ENCODE measurements around the gene C7orf33. TPM values are rescaled to one million over a fixed set of nuclear protein-coding genes. Genes with fewer than 3 reads are reported as not detected.

Gene C7orf33
- total and polyA plus RNA-seq, 2 of the 8 experiments (the other 6 are each of a cell fraction or from before 2014, with no cell fraction given): not detected

GRCh38 chr7:148622887-148623585, 32.5 kb downstream of the C7orf33 start:
- FAIRE-seq (no peak), DNase-seq (ENCODE audit: low read depth in 1 of 2, low spot score in 2 of 2) (no peak)
- H3K56ac ChIP-seq (replicated peaks; ENCODE audit: insufficient read length, low read depth, low read length): no peak overlapping the region
- POLR2A ChIA-PET (ENCODE audit: partially characterized antibody): interaction anchor here (1.5 kb wide), 1 partner anchor 12 kb away, joined by 6 read pairs; no protein-coding TSS in a partner anchor
- no peak overlapping the region for H3K9ac ChIP-seq (replicated peaks in 1 of 4; ENCODE audit: extremely low read depth in 1 of 4, low read depth in 3 of 4, low read length in 3 of 4)
- 85% methylated on average over 8 of the region's 8 CpGs; no CpG with 5 or more reads in 1 of the 2 experiments for WGBS, 2 experiments (ENCODE audit: extremely low coverage in 1 of 2, insufficient coverage in 1 of 2, insufficient read length in 1 of 2, insufficient replicate concordance in 2 of 2, low coverage in 1 of 2, low lambda C conversion rate in 2 of 2, missing lambda C conversion rate in 1 of 2)
- H4K8ac ChIP-seq (ENCODE audit: extremely low read depth, insufficient read depth, low read length): no peak overlapping the region
- H2BK20ac ChIP-seq (ENCODE audit: low read length): no peak overlapping the region
- H3K79me1 ChIP-seq (ENCODE audit: low read depth, low read length): no peaks in the 10 kb centered on the region
- H3K79me2 ChIP-seq (ENCODE audit: control insufficient read depth in 1 of 2, insufficient read depth in 2 of 2, low read length in 2 of 2): no peaks in the 10 kb centered on the region
- no peak overlapping the region for H3K23ac ChIP-seq (ENCODE audit: insufficient read length)
- H3K4ac ChIP-seq (replicated peaks; ENCODE audit: insufficient read length, low read depth, low read length): no peak overlapping the region
- TF ChIP-seq ZNF274 (IDR thresholded peaks at IDR 0.05; ENCODE audit: borderline replicate concordance, extremely low read depth, low read length) (no peak), HDAC2 (IDR thresholded peaks at IDR 0.05; ENCODE audit: borderline replicate concordance in 1 of 2, low read depth in 2 of 2, low read length in 2 of 2) (no peak), KDM4A (IDR thresholded peaks at IDR 0.05; ENCODE audit: low read depth, low read length, severe bottlenecking) (no peak), FOSL1 (IDR thresholded peaks at IDR 0.05; ENCODE audit: insufficient read depth, low read depth, low read length) (no peak), CBX5 (IDR thresholded peaks at IDR 0.05; ENCODE audit: low read depth, low read length) (no peak), SIRT6 (IDR thresholded peaks at IDR 0.05; ENCODE audit: low read length) (no peak), GABPA (IDR thresholded peaks at IDR 0.05; ENCODE audit: borderline replicate concordance, insufficient read depth, low read length) (no peak), TCF12 (IDR thresholded peaks at IDR 0.05; ENCODE audit: low read depth, low read length) (no peak), JUN (IDR thresholded peaks at IDR 0.05; ENCODE audit: low read depth, low read length) (no peak), SP1 (IDR thresholded peaks at IDR 0.05; ENCODE audit: low read depth, low read length) (no peak), MAFK (IDR thresholded peaks at IDR 0.05; ENCODE audit: low read depth, low read length) (no peak)
- TF ChIP-seq, protein P1, sequence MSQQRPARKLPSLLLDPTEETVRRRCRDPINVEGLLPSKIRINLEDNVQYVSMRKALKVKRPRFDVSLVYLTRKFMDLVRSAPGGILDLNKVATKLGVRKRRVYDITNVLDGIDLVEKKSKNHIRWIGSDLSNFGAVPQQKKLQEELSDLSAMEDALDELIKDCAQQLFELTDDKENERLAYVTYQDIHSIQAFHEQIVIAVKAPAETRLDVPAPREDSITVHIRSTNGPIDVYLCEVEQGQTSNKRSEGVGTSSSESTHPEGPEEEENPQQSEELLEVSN (IDR thresholded peaks at IDR 0.05): no peak
- no peak overlapping the region for H3K18ac ChIP-seq (ENCODE audit: extremely low read depth, low read length)
- no peak overlapping the region for H2BK12ac ChIP-seq (ENCODE audit: low read depth, low read length)
- no peaks in the 10 kb centered on the region for H3K27me3 ChIP-seq (replicated peaks in 1 of 4; ENCODE audit: control insufficient read depth in 3 of 4, extremely low read depth in 1 of 4, insufficient read depth in 3 of 4, low read length in 3 of 4)
- H2AK5ac ChIP-seq (ENCODE audit: low read depth, low read length): no peak overlapping the region
- H4K5ac ChIP-seq (ENCODE audit: insufficient read length, low read depth, low read length): no peak overlapping the region
- H3K4me3 ChIP-seq (ENCODE audit: extremely low read depth in 1 of 4, insufficient read depth in 2 of 4, low read depth in 3 of 4, low read length in 4 of 4): no peak overlapping the region
- no peak overlapping the region for H3K14ac ChIP-seq (ENCODE audit: insufficient read length)
- H3K4me1 ChIP-seq (replicated peaks in 1 of 4; ENCODE audit: control insufficient read depth in 3 of 4, insufficient read depth in 4 of 4, low read length in 3 of 4): peaks cover 0 to 7% (median 3%) of the 10 kb centered on the region in 4 experiments; a peak in 3 of 7 replicates
- H4K20me1 ChIP-seq (replicated peaks in 1 of 2; ENCODE audit: control insufficient read depth in 1 of 2, insufficient read depth in 2 of 2, low read length in 2 of 2): no peaks in the 10 kb centered on the region
- no peak overlapping the region for H2BK5ac ChIP-seq (ENCODE audit: low read depth, low read length)
- H2BK15ac ChIP-seq (ENCODE audit: low read length): no peak overlapping the region
- H2AFZ ChIP-seq (ENCODE audit: low read length): no peak overlapping the region
- H3K23me2 ChIP-seq (ENCODE audit: low read depth, low read length): no peaks in the 10 kb centered on the region
- H3K4me2 ChIP-seq (ENCODE audit: insufficient read depth in 1 of 2, low read depth in 2 of 2, low read length in 2 of 2): no peak overlapping the region
- H3K9me3 ChIP-seq (ENCODE audit: insufficient read depth in 2 of 2, low read depth in 1 of 2, low read length in 1 of 2): no peaks in the 10 kb centered on the region
- no peak overlapping the region for H3K27ac ChIP-seq (ENCODE audit: low read depth, low read length)
- no peak overlapping the region for H2BK120ac ChIP-seq (replicated peaks; ENCODE audit: low read depth, low read length)
- H3K36me3 ChIP-seq (ENCODE audit: control insufficient read depth in 2 of 4, insufficient read depth in 4 of 4, low read length in 3 of 4): no peaks in the 10 kb centered on the region; a peak in 1 of 8 replicates
- CTCF ChIA-PET (ENCODE audit: partially characterized antibody): interaction anchor here (1.3 to 4.9 kb wide), 5 partner anchors 8 to 122 kb away, joined by 3 to 26 read pairs (median 3); no protein-coding TSS in a partner anchor
- H4K91ac ChIP-seq (replicated peaks; ENCODE audit: insufficient read length, low read length): no peak overlapping the region

Data from H1 (cell line).